CD4-positive, CD25-positive, alpha-beta regulatory T cell (primary cell): ENCODE measurements around the gene APBA2. TPM values are rescaled to one million over a fixed set of nuclear protein-coding genes. Genes with fewer than 3 reads are reported as not detected.

ENCODE experiments used
- ATAC-seq, 2 donors: fragments of 150-1000 bp; cut with Tn5 transposase; one replicate each; pipeline ENCODE4 v1.10.0; 2021; ENCODE audit warnings: low read depth in 2 of 2, moderate number of reproducible peaks in 2 of 2, moderate library complexity in 1 of 2
- DNase-seq, 3 donors: peaks; one replicate each; pipeline versions ENCODE4 v3.0.0 to v3.0.0-alpha.2; 2012 to 2022; ENCODE audit warnings: mixed read lengths in 1 of 3
- H3K27ac ChIP-seq: one replicate; pipeline ENCODE4 v1.7.0; 2013; ENCODE audit warnings: mild to moderate bottlenecking, low read length; ENCODE audit not compliant: insufficient read depth, poor library complexity, severe bottlenecking
- H3K27me3 ChIP-seq: one replicate; pipeline ENCODE4 v1.7.0; 2013; ENCODE audit warnings: low read length; ENCODE audit not compliant: control insufficient read depth, insufficient read depth
- H3K36me3 ChIP-seq: one replicate; pipeline ENCODE4 v1.7.0; 2013; ENCODE audit warnings: mild to moderate bottlenecking, low read length, moderate library complexity; ENCODE audit not compliant: control insufficient read depth, insufficient read depth
- H3K4me1 ChIP-seq: 2 replicates; pipeline ENCODE4 v1.7.0; 2013; ENCODE audit warnings: mild to moderate bottlenecking, low read length; ENCODE audit not compliant: insufficient read depth, control insufficient read depth, poor library complexity, severe bottlenecking
- H3K4me3 ChIP-seq: one replicate; pipeline ENCODE4 v1.7.0; 2013; ENCODE audit warnings: low read depth, mild to moderate bottlenecking, low read length, moderate library complexity
- H3K9me3 ChIP-seq, 2 experiments: 1 replicate in 1 of 2; 2 replicates in 1 of 2; pipeline ENCODE4 v1.7.0; 2013; ENCODE audit warnings: low read length in 2 of 2, mild to moderate bottlenecking in 1 of 2, moderate library complexity in 1 of 2; ENCODE audit not compliant: control insufficient read depth in 2 of 2
- H3K27ac Mint-ChIP-seq, 3 donors: one replicate each; pipeline ENCODE4 v1.8.0; 2020 to 2022; ENCODE audit warnings: mild to moderate bottlenecking in 3 of 3, mixed read lengths in 3 of 3, moderate library complexity in 2 of 3
- H3K27me3 Mint-ChIP-seq: one replicate; pipeline ENCODE4 v1.8.0; 2022; ENCODE audit warnings: mild to moderate bottlenecking, mixed read lengths
- H3K36me3 Mint-ChIP-seq: one replicate; pipeline ENCODE4 v1.8.0; 2020; ENCODE audit warnings: mixed read lengths
- H3K4me1 Mint-ChIP-seq, 4 donors: one replicate each; pipeline ENCODE4 v1.8.0; 2020 to 2022; ENCODE audit warnings: mixed read lengths in 4 of 4, mild to moderate bottlenecking in 1 of 4
- H3K4me3 Mint-ChIP-seq, 4 donors: one replicate each; pipeline ENCODE4 v1.8.0; 2020 to 2022; ENCODE audit warnings: mild to moderate bottlenecking in 4 of 4, mixed read lengths in 4 of 4, moderate library complexity in 3 of 4
- H3K9me3 Mint-ChIP-seq, 7 donors: one replicate each; pipeline ENCODE4 v1.8.0; 2020 to 2022; ENCODE audit warnings: mixed read lengths in 7 of 7, mild to moderate bottlenecking in 3 of 7, moderate library complexity in 2 of 7
- polyA plus RNA-seq, 4 donors: library from polyadenylated mRNA; unstranded; fragments of 300-500 nt; fragmentation: Illumina TruSeq; gene quantifications; one replicate each; pipeline ENCODE4 v1.2.3, GENCODE V29; 2021
- total RNA-seq: library from RNA; stranded (reverse); gene quantifications from one replicate; pipeline ENCODE4 v1.2.3, GENCODE V29; 2022

APBA2 gene
- total and polyA plus RNA-seq, 5 donors from 2014 or later, result 8.6 to 24.2 (median 13.9) TPM

GRCh38 chr15:28904541-28905315 lies 19.0 kb downstream of the APBA2 start:
- H3K36me3 Mint-ChIP-seq, result peaks cover 6% of the 10 kb centered on the region
- H3K4me3 Mint-ChIP-seq, result no peak overlapping the region
- Histone ChIP-seq H3K27ac (no peak overlapping the region), H3K9me3 (no peaks in the 10 kb centered on the region), H3K4me1 (no peaks in the 10 kb centered on the region), H3K27me3 (no peaks in the 10 kb centered on the region), H3K4me3 (no peak overlapping the region), H3K36me3 (no peaks in the 10 kb centered on the region)
- ATAC-seq (no peak), DNase-seq (no peak)
- H3K9me3 Mint-ChIP-seq, result no peaks in the 10 kb centered on the region
- H3K27me3 Mint-ChIP-seq, result no peaks in the 10 kb centered on the region
- peak overlapping the region; percentile 42 to 90 (median 45) for H3K27ac Mint-ChIP-seq
- peaks cover 0 to 75% (median 10%) of the 10 kb centered on the region in 4 donors for H3K4me1 Mint-ChIP-seq

- no peak overlapping the region for H3K27ac Mint-ChIP-seq
- H3K9me3 Mint-ChIP-seq, result no peaks in the 10 kb centered on the region
- Histone ChIP-seq H3K27ac (no peak overlapping the region), H3K4me1 (no peaks in the 10 kb centered on the region), H3K4me3 (no peak overlapping the region), H3K27me3 (no peaks in the 10 kb centered on the region), H3K36me3 (no peaks in the 10 kb centered on the region), H3K9me3 (no peaks in the 10 kb centered on the region)
- H3K36me3 Mint-ChIP-seq, result peaks cover 7% of the 10 kb centered on the region
- ATAC-seq (no peak), DNase-seq (no peak)
- H3K27me3 Mint-ChIP-seq, result no peaks in the 10 kb centered on the region
- H3K4me3 Mint-ChIP-seq, result no peak overlapping the region
- H3K4me1 Mint-ChIP-seq, result peaks cover 0 to 72% (median 11%) of the 10 kb centered on the region in 4 donors
Observed at GRCh38 chr15:28907338-28907960, 21.7 kb downstream of the APBA2 start.

GRCh38 chr15:28909958-28910500 lies 24.3 kb downstream of the APBA2 start:
- Histone ChIP-seq H3K4me3 (no peak overlapping the region), H3K36me3 (no peaks in the 10 kb centered on the region), H3K27ac (no peak overlapping the region), H3K27me3 (no peaks in the 10 kb centered on the region), H3K4me1 (no peaks in the 10 kb centered on the region), H3K9me3 (no peaks in the 10 kb centered on the region)
- Mint-ChIP-seq H3K27ac (no peak overlapping the region), H3K27me3 (no peaks in the 10 kb centered on the region), H3K36me3 (peaks cover 7% of the 10 kb centered on the region), H3K4me1 (peaks cover 0 to 49% (median 10%) of the 10 kb centered on the region in 4 donors), H3K9me3 (no peaks in the 10 kb centered on the region), H3K4me3 (no peak overlapping the region)
- ATAC-seq, result no peak
- no peak for DNase-seq

GRCh38 chr15:28911310-28911931 lies 25.6 kb downstream of the APBA2 start:
- ATAC-seq, result no peak

GRCh38 chr15:28912422-28912821 lies 26.6 kb downstream of the APBA2 start:
- Histone ChIP-seq H3K27ac (no peak overlapping the region), H3K36me3 (no peaks in the 10 kb centered on the region), H3K27me3 (no peaks in the 10 kb centered on the region), H3K4me1 (no peaks in the 10 kb centered on the region), H3K9me3 (no peaks in the 10 kb centered on the region), H3K4me3 (no peak overlapping the region)
- DNase-seq, result no peak
- Mint-ChIP-seq H3K36me3 (peaks cover 7% of the 10 kb centered on the region), H3K9me3 (no peaks in the 10 kb centered on the region), H3K27me3 (no peaks in the 10 kb centered on the region), H3K4me3 (no peak overlapping the region), H3K27ac (no peak overlapping the region), H3K4me1 (peaks cover 0 to 35% (median 6%) of the 10 kb centered on the region in 4 donors)
- ATAC-seq, result peak in 1 of 2 donors; percentile 44

More at GRCh38 chr15:28911310-28911931, 25.6 kb downstream of the APBA2 start:
- Histone ChIP-seq H3K9me3 (no peaks in the 10 kb centered on the region), H3K27me3 (no peaks in the 10 kb centered on the region), H3K4me3 (no peak overlapping the region), H3K4me1 (no peaks in the 10 kb centered on the region), H3K36me3 (no peaks in the 10 kb centered on the region), H3K27ac (no peak overlapping the region)
- Mint-ChIP-seq H3K36me3 (peaks cover 7% of the 10 kb centered on the region), H3K4me3 (peak overlapping the region in 1 of 4 donors; percentile 1), H3K9me3 (no peaks in the 10 kb centered on the region), H3K27ac (no peak overlapping the region), H3K27me3 (no peaks in the 10 kb centered on the region), H3K4me1 (peaks cover 0 to 40% (median 9%) of the 10 kb centered on the region in 4 donors)
- no peak for DNase-seq

GRCh38 chr15:28913171-28913765 lies 27.5 kb downstream of the APBA2 start:
- Mint-ChIP-seq H3K4me3 (no peak overlapping the region), H3K36me3 (peaks cover 7% of the 10 kb centered on the region), H3K9me3 (no peaks in the 10 kb centered on the region), H3K4me1 (peaks cover 0 to 43% (median 9%) of the 10 kb centered on the region in 4 donors), H3K27ac (no peak overlapping the region), H3K27me3 (no peaks in the 10 kb centered on the region)
- Histone ChIP-seq H3K27me3 (no peaks in the 10 kb centered on the region), H3K9me3 (no peaks in the 10 kb centered on the region), H3K36me3 (no peaks in the 10 kb centered on the region), H3K4me1 (no peaks in the 10 kb centered on the region), H3K4me3 (no peak overlapping the region), H3K27ac (no peak overlapping the region)
- ATAC-seq (no peak), DNase-seq (no peak)

- DNase-seq, result no peak
Observed at GRCh38 chr15:28914046-28914445, 28.3 kb downstream of the APBA2 start.

More at GRCh38 chr15:28914046-28914445, 28.3 kb downstream of the APBA2 start:
- H3K4me1 Mint-ChIP-seq, result peaks cover 0 to 40% (median 9%) of the 10 kb centered on the region in 4 donors
- no peak overlapping the region for H3K27ac ChIP-seq
- no peaks in the 10 kb centered on the region for H3K4me1 ChIP-seq
- ATAC-seq, result no peak
- H3K9me3 Mint-ChIP-seq, result no peaks in the 10 kb centered on the region
- H3K9me3 ChIP-seq, result no peaks in the 10 kb centered on the region
- H3K4me3 ChIP-seq, result no peak overlapping the region
- no peaks in the 10 kb centered on the region for H3K27me3 Mint-ChIP-seq
- H3K4me3 Mint-ChIP-seq, result no peak overlapping the region
- H3K27me3 ChIP-seq, result no peaks in the 10 kb centered on the region
- no peak overlapping the region for H3K27ac Mint-ChIP-seq
- H3K36me3 ChIP-seq, result no peaks in the 10 kb centered on the region
- peaks cover 7% of the 10 kb centered on the region for H3K36me3 Mint-ChIP-seq
